ENCODE measurements around the gene SMR3A.

The SMR3A gene

DNA sequence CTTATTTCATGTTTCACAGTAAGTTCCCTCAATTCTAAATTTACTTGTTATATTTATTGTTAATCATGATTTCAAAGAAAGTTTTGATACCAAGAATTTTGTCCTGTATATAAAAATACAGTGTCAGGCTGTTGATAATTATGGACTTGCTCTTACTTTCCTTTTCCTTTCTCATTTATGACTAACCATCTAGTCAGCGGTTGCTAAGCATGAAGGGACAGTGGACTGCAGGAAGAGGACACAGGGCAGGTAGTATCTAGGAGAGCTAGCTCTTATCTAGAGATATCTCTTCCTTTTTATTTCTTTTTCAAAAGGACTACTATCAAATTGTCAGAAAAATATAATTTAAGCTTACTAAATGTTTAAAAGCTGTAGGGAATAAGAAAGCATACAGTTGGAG, 38.8 kb downstream of the SMR3A start:
- no peaks in the 10 kb centered on the region for H3K36me3 Mint-ChIP-seq (ENCODE audit: low read depth)
- no peaks in the 10 kb centered on the region for H3K27me3 Mint-ChIP-seq (ENCODE audit: low read depth)
- no peaks in the 10 kb centered on the region for H3K9me3 Mint-ChIP-seq
- H3K4me3 Mint-ChIP-seq = no peak overlapping the region
- H3K4me1 Mint-ChIP-seq = no peaks in the 10 kb centered on the region
- TF ChIP-seq, protein P1, sequence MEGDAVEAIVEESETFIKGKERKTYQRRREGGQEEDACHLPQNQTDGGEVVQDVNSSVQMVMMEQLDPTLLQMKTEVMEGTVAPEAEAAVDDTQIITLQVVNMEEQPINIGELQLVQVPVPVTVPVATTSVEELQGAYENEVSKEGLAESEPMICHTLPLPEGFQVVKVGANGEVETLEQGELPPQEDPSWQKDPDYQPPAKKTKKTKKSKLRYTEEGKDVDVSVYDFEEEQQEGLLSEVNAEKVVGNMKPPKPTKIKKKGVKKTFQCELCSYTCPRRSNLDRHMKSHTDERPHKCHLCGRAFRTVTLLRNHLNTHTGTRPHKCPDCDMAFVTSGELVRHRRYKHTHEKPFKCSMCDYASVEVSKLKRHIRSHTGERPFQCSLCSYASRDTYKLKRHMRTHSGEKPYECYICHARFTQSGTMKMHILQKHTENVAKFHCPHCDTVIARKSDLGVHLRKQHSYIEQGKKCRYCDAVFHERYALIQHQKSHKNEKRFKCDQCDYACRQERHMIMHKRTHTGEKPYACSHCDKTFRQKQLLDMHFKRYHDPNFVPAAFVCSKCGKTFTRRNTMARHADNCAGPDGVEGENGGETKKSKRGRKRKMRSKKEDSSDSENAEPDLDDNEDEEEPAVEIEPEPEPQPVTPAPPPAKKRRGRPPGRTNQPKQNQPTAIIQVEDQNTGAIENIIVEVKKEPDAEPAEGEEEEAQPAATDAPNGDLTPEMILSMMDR (IDR thresholded peaks at IDR 0.05; ENCODE audit: unreplicated experiment in 3 of 3) = no peak
- H3K27ac Mint-ChIP-seq = no peak overlapping the region

- no peaks in the 10 kb centered on the region for H3K4me1 Mint-ChIP-seq
- TF ChIP-seq, protein P1 (IDR thresholded peaks at IDR 0.05; ENCODE audit: unreplicated experiment in 3 of 3) = no peak
- H3K4me3 Mint-ChIP-seq = no peak overlapping the region
- H3K9me3 Mint-ChIP-seq = no peaks in the 10 kb centered on the region
- H3K27me3 Mint-ChIP-seq (ENCODE audit: low read depth) = no peaks in the 10 kb centered on the region
- H3K36me3 Mint-ChIP-seq (ENCODE audit: low read depth) = no peaks in the 10 kb centered on the region
- H3K27ac Mint-ChIP-seq = no peak overlapping the region
Observed at GRCh38 chr4:70402762-70403161, 42.2 kb downstream of the SMR3A start.

GRCh38 chr4:70405765-70406164, 45.2 kb downstream of the SMR3A start:
- TF ChIP-seq, protein P1 (IDR thresholded peaks at IDR 0.05; ENCODE audit: unreplicated experiment in 3 of 3) = no peak
- Mint-ChIP-seq H3K4me1 (no peaks in the 10 kb centered on the region), H3K27me3 (ENCODE audit: low read depth) (no peaks in the 10 kb centered on the region), H3K27ac (no peak overlapping the region), H3K9me3 (no peaks in the 10 kb centered on the region), H3K36me3 (ENCODE audit: low read depth) (no peaks in the 10 kb centered on the region), H3K4me3 (no peak overlapping the region)
